Gastroesophageal sphincter (tissue), 4 donors: Measurements from ENCODE around the gene THNSL1. TPM values are rescaled to one million over a fixed set of nuclear protein-coding genes. Genes with fewer than 3 reads are reported as not detected.

Experiments used
- ATAC-seq: fragments of 150-250 bp; one replicate; pipeline ENCODE4 v1.9.1; 2016; ENCODE audit warnings: mild to moderate bottlenecking, moderate library complexity
- H3K27ac ChIP-seq, 4 donors: fragments of 200-600 bp; sonication (generic) in 3 of 4; 1 replicate in 3 of 4; 2 replicates in 1 of 4; pipeline ENCODE4 v1.5.1; 2016 to 2019
- H3K27me3 ChIP-seq: fragments of 200-600 bp; sonication (generic); one replicate; pipeline ENCODE4 v1.5.1; 2019
- H3K36me3 ChIP-seq, 2 donors: fragments of 200-600 bp; sonication (generic); one replicate each; pipeline ENCODE4 v1.5.1; 2019; ENCODE audit warnings: control low read depth in 1 of 2
- H3K4me1 ChIP-seq, 3 donors: fragments of 200-600 bp; sonication (generic); 1 replicate in 2 of 3; 2 replicates in 1 of 3; pipeline ENCODE4 v1.5.1; 2016 to 2019; ENCODE audit warnings: control low read depth in 2 of 3
- H3K4me3 ChIP-seq, 2 donors: fragments of 200-600 bp; sonication (generic); one replicate each; pipeline ENCODE4 v1.5.1; 2019; ENCODE audit warnings: mild to moderate bottlenecking in 1 of 2, moderate library complexity in 1 of 2
- H3K9me3 ChIP-seq, 3 donors: fragments of 200-600 bp; sonication (generic); one replicate each; pipeline ENCODE4 v1.5.1; 2017 to 2019; ENCODE audit warnings: control low read depth in 2 of 3
- EP300 ChIP-seq: sonication (generic); formaldehyde crosslinking; IDR thresholded peaks from one replicate; pipeline ENCODE4 v1.6.1; 2017; ENCODE audit warnings: antibody characterized with exemption, mild to moderate bottlenecking
- POLR2A ChIP-seq, 2 donors: fragments of 450-650 bp; IDR thresholded peaks; one replicate each; pipeline ENCODE4 v1.6.1; 2017; ENCODE audit warnings: antibody characterized with exemption in 2 of 2, mild to moderate bottlenecking in 2 of 2, moderate library complexity in 1 of 2
- POLR2AphosphoS5 ChIP-seq: sonication (generic); formaldehyde crosslinking; IDR thresholded peaks from one replicate; pipeline ENCODE4 v1.6.1; 2017; ENCODE audit warnings: antibody characterized with exemption
- WGBS, 2 donors: methylation state at CpG; one replicate each; pipeline ENCODE4 v1.1.5; 2018; ENCODE audit warnings: low coverage in 1 of 2; 5-methylcytosine and 5-hydroxymethylcytosine counted together
- total RNA-seq, 4 donors: library from RNA; depleted of rRNA; stranded (reverse); fragments of >200 nt; gene quantifications; one replicate each; pipeline ENCODE4 v1.1.0, GENCODE V29; 2016
- TF ChIP-seq, protein P1 (sequence below), 4 experiments: fragments of 200-600 bp in 2 of 4; fragments of 450-650 bp in 2 of 4; sonication (generic) in 1 of 4; IDR thresholded peaks; one replicate each; pipeline ENCODE4 v1.5.1; 2017 to 2019; ENCODE audit warnings: antibody characterized with exemption in 4 of 4, mild to moderate bottlenecking in 2 of 4, moderate library complexity in 2 of 4

Gene THNSL1
- total RNA-seq, 4 donors from 2014 or later, result 0.73 to 2.2 (median 1.3) TPM

DNA sequence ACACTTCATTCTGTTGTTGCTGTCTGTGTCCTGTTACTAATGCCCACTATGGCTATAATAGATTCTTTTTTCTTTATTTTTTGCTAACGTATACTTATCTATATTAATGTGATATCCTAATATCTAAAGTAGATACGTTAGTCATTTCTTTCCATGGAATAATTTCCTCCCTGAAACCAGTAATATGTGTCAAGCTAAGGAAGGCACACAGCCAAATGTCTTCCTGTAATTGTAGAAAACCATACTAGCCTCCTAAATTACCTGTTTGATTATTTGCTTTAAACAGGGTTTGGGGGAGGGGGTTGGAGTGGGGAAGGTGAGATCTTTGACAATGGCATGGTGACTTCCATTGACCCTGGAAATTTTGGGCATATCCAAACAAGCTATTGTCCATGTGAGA, 56.4 kb downstream of the THNSL1 start:
- no peak overlapping the region for H3K4me3 ChIP-seq
- no peaks in the 10 kb centered on the region for H3K36me3 ChIP-seq
- H3K4me1 ChIP-seq, result no peaks in the 10 kb centered on the region
- H3K27ac ChIP-seq, result no peak overlapping the region
- no peaks in the 10 kb centered on the region for H3K9me3 ChIP-seq
- TF ChIP-seq, protein P1, sequence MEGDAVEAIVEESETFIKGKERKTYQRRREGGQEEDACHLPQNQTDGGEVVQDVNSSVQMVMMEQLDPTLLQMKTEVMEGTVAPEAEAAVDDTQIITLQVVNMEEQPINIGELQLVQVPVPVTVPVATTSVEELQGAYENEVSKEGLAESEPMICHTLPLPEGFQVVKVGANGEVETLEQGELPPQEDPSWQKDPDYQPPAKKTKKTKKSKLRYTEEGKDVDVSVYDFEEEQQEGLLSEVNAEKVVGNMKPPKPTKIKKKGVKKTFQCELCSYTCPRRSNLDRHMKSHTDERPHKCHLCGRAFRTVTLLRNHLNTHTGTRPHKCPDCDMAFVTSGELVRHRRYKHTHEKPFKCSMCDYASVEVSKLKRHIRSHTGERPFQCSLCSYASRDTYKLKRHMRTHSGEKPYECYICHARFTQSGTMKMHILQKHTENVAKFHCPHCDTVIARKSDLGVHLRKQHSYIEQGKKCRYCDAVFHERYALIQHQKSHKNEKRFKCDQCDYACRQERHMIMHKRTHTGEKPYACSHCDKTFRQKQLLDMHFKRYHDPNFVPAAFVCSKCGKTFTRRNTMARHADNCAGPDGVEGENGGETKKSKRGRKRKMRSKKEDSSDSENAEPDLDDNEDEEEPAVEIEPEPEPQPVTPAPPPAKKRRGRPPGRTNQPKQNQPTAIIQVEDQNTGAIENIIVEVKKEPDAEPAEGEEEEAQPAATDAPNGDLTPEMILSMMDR (IDR thresholded peaks at IDR 0.05), result no peak
- TF ChIP-seq POLR2A (IDR thresholded peaks at IDR 0.05), result no peak
- TF ChIP-seq EP300, result no peak
- TF ChIP-seq POLR2AphosphoS5, result no peak
- no peak for ATAC-seq
- 60 to 79% methylated on average over 2 of the region's 2 CpGs for WGBS, 2 donors
- H3K27me3 ChIP-seq, result peaks cover 4% of the 10 kb centered on the region

DNA sequence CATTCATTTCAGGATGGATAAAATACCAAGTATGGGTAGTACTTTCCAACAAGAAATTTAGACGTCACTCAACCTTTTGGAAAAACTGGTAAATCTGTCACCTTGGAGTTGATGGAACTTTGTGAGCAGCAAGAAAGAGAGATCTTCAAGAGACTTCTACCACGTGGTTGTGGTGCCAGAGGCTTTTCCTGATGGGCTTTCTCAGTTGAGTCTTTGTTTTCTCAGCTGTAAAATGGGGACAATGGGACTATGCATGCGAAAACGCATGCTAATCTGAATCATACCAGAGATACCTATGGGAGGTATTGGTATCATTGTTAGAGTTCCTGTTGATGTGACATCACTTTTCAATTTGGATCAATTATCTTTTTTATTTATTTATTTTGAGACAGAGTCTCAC, 59.4 kb downstream of the THNSL1 start:
- H3K36me3 ChIP-seq, result no peaks in the 10 kb centered on the region
- H3K27me3 ChIP-seq, result no peaks in the 10 kb centered on the region
- no peaks in the 10 kb centered on the region for H3K9me3 ChIP-seq
- WGBS, 2 donors, result 67 to 76% methylated on average over 2 to 3 of the region's 4 CpGs
- no peak overlapping the region for H3K27ac ChIP-seq
- H3K4me1 ChIP-seq, result peaks cover 0 to 2% (median 0%) of the 10 kb centered on the region in 3 donors
- ATAC-seq, result no peak
- no peak overlapping the region for H3K4me3 ChIP-seq
- TF ChIP-seq EP300 (no peak), POLR2AphosphoS5 (no peak), POLR2A (IDR thresholded peaks at IDR 0.05) (no peak)
- TF ChIP-seq, protein P1 (IDR thresholded peaks at IDR 0.05), result no peak

Other genes starting within 250 kb of the THNSL1 start
- gene PRTFDC1, start 64.0 kb upstream of the THNSL1 start, total RNA-seq, result 10 to 100 TPM in 1 of 4 donors, 1 to 10 TPM in 3; 3.2 to 14.6 (median 7.9) TPM
- gene ENKUR, start 454 bp upstream of the THNSL1 start, total RNA-seq, result 1 to 10 TPM in 1 of 4 donors, not detected in 3; 1.1 TPM
- under 1 TPM in 2 of 4 donors, not detected in 2; 0.07 to 0.27 TPM for gene GPR158, start 158.4 kb downstream of the THNSL1 start, total RNA-seq